Parathyroid adenoma (tissue), 2 donors: ENCODE measurements around the gene SLC25A53.

Experiments
- H2AFZ ChIP-seq: fragments of 300-600 bp; sonication (generic); one replicate; pipeline ENCODE4 v1.7.0; 2017; ENCODE audit warnings: antibody characterized with exemption, mild to moderate bottlenecking
- H3K27ac ChIP-seq: fragments of 300-600 bp; sonication (generic); one replicate; pipeline ENCODE4 v1.7.0; 2017
- H3K27me3 ChIP-seq: fragments of 300-600 bp; sonication (generic); one replicate; pipeline ENCODE4 v1.7.0; 2017; ENCODE audit warnings: low read length; ENCODE audit not compliant: control insufficient read depth, insufficient read depth
- H3K36me3 ChIP-seq: fragments of 300-600 bp; sonication (generic); one replicate; pipeline ENCODE4 v1.7.0; 2017; ENCODE audit warnings: low read length; ENCODE audit not compliant: control insufficient read depth, insufficient read depth
- H3K4me1 ChIP-seq: fragments of 300-600 bp; sonication (generic); one replicate; pipeline ENCODE4 v1.7.0; 2017; ENCODE audit warnings: control low read depth
- H3K4me2 ChIP-seq: fragments of 300-600 bp; sonication (generic); one replicate; pipeline ENCODE4 v1.7.0; 2017; ENCODE audit warnings: low read length
- H3K4me3 ChIP-seq: fragments of 300-600 bp; sonication (generic); one replicate; pipeline ENCODE4 v1.7.0; 2017; ENCODE audit warnings: low read depth, low read length
- H3K79me2 ChIP-seq: fragments of 300-600 bp; sonication (generic); one replicate; pipeline ENCODE4 v1.7.0; 2017; ENCODE audit warnings: control low read depth
- H3K9ac ChIP-seq: fragments of 300-600 bp; sonication (generic); one replicate; pipeline ENCODE4 v1.7.0; 2017; ENCODE audit warnings: mild to moderate bottlenecking
- H3K9me3 ChIP-seq: fragments of 300-600 bp; sonication (generic); one replicate; pipeline ENCODE4 v1.7.0; 2017; ENCODE audit warnings: low read length; ENCODE audit not compliant: control insufficient read depth
- TF ChIP-seq, protein P1 (sequence below): fragments of 300-600 bp; sonication (generic); IDR thresholded peaks from one replicate; pipeline ENCODE4 v1.7.0; 2017; ENCODE audit warnings: antibody characterized with exemption, mild to moderate bottlenecking
- donor health status: primary hyperparathyroidism.

SLC25A53 gene

DNA sequence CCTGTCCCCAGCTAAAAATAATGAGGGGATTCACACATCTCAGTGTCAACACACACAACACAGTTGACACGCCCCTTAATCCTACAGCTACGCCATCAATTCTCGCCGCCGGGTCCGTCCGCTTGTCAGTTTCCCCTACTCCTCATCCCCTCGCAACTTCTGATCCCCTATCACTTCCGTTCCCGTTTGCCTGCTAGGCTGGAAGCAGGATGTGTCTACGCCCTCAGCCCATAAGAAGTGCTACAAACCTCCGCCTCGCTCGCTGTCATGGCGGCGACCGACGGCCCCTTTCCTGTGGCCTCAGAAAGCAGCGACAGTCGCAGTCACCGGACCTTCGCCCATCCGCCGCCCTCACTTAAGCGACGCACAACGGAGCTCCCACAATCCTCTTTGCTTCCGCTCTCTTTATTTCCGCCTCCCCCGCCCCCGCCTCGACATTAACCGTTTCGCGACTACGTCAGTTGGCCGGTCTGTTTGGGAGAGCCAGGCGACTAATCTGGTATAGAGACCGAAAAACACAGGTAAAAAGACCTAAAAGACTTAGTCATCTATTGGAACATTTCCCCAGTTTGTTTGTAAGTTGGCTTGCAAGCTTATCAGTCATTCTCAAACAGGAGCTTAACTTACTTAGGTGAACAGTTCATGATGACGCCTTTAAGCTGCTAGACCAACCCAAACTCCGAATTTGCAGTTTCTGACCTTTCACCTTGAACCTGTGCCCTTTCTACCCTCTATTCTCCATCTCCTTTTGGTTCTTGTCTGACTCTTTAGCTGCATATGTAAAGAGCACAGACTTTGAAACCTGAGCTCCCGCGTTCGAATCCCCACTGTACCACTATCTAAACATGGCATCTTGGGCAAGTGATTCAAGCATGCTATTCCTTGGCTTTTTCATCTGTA is at the start of gene SLC25A53:
Gene SLC25A53, minus strand, starts transcription at position 380 of the 900 bp plus-strand sequence. CDS start 51,752 bp downstream, outside the sequence.
- no peaks in the 10 kb centered on the region for H3K4me1 ChIP-seq
- no peaks in the 10 kb centered on the region for H3K36me3 ChIP-seq
- H3K9me3 ChIP-seq, result no peaks in the 10 kb centered on the region
- TF ChIP-seq, protein P1, sequence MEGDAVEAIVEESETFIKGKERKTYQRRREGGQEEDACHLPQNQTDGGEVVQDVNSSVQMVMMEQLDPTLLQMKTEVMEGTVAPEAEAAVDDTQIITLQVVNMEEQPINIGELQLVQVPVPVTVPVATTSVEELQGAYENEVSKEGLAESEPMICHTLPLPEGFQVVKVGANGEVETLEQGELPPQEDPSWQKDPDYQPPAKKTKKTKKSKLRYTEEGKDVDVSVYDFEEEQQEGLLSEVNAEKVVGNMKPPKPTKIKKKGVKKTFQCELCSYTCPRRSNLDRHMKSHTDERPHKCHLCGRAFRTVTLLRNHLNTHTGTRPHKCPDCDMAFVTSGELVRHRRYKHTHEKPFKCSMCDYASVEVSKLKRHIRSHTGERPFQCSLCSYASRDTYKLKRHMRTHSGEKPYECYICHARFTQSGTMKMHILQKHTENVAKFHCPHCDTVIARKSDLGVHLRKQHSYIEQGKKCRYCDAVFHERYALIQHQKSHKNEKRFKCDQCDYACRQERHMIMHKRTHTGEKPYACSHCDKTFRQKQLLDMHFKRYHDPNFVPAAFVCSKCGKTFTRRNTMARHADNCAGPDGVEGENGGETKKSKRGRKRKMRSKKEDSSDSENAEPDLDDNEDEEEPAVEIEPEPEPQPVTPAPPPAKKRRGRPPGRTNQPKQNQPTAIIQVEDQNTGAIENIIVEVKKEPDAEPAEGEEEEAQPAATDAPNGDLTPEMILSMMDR, result no peak
- H3K9ac ChIP-seq, result no peak within 1 kb of the TSS
- H3K79me2 ChIP-seq, result no peaks in the 10 kb centered on the region
- peak within 1 kb of the TSS; percentile 76 for H3K4me3 ChIP-seq
- peak within 1 kb of the TSS; percentile 73 for H3K4me2 ChIP-seq
- H3K27ac ChIP-seq, result peak within 1 kb of the TSS; percentile 94
- peak within 1 kb of the TSS; percentile 81 for H2AFZ ChIP-seq
- no peaks in the 10 kb centered on the region for H3K27me3 ChIP-seq

DNA sequence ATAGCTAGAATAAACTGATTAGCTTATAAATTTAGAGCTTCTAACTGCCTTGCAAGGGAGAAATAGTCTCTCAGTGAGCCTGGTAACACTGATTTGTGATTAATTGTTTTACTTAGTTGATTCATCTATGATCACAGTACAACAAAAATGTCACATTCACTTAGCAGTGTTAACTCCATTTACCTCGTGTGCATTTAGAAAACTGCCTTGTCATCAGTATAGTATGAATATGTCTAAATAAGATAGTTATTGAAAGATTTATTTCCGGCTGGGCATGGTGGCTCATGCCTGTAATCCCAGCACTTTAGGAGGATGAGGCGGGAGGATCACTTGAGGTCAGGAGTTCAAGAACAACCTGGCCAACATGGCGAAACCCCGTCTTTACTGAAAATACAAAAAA is 48.7 kb upstream of the SLC25A53 start:
- H2AFZ ChIP-seq, result no peak overlapping the region
- no peaks in the 10 kb centered on the region for H3K36me3 ChIP-seq
- H3K9me3 ChIP-seq, result no peaks in the 10 kb centered on the region
- no peak overlapping the region for H3K9ac ChIP-seq
- no peaks in the 10 kb centered on the region for H3K79me2 ChIP-seq
- H3K27ac ChIP-seq, result no peak overlapping the region
- H3K27me3 ChIP-seq, result no peaks in the 10 kb centered on the region
- TF ChIP-seq, protein P1, result no peak
- H3K4me1 ChIP-seq, result no peaks in the 10 kb centered on the region
- no peak overlapping the region for H3K4me2 ChIP-seq
- H3K4me3 ChIP-seq, result no peak overlapping the region

GRCh38 chrX:104195489-104196084 is 38.8 kb upstream of the SLC25A53 start:
- H3K36me3 ChIP-seq, result no peaks in the 10 kb centered on the region
- no peak overlapping the region for H3K9ac ChIP-seq
- H3K4me3 ChIP-seq, result no peak overlapping the region
- H3K79me2 ChIP-seq, result no peaks in the 10 kb centered on the region
- H2AFZ ChIP-seq, result no peak overlapping the region
- H3K27ac ChIP-seq, result no peak overlapping the region
- no peak overlapping the region for H3K4me2 ChIP-seq
- H3K4me1 ChIP-seq, result no peaks in the 10 kb centered on the region
- H3K9me3 ChIP-seq, result no peaks in the 10 kb centered on the region
- TF ChIP-seq, protein P1, result peak; percentile 61
- no peaks in the 10 kb centered on the region for H3K27me3 ChIP-seq

- Histone ChIP-seq H3K36me3 (no peaks in the 10 kb centered on the region), H3K9ac (no peak overlapping the region), H3K4me2 (no peak overlapping the region), H3K9me3 (no peaks in the 10 kb centered on the region), H3K79me2 (no peaks in the 10 kb centered on the region), H3K27ac (no peak overlapping the region), H3K27me3 (no peaks in the 10 kb centered on the region), H2AFZ (no peak overlapping the region), H3K4me3 (no peak overlapping the region), H3K4me1 (no peaks in the 10 kb centered on the region)
- TF ChIP-seq, protein P1, result no peak
Measured at GRCh38 chrX:104195013-104195412, 38.2 kb upstream of the SLC25A53 start.
